HG02938 (cell line): ENCODE measurements around the gene DDIT4L.
"Not testable (repeated sequence)": the region's sequence is repeated elsewhere in the genome, so short reads cannot be mapped to it uniquely, and the experiment has no call there.

ENCODE experiments used
- ATAC-seq: cut with Tn5 transposase; IDR thresholded peaks from one replicate; pipeline ENCODE4 v1.9.1; 2021; ENCODE audit warnings: mild to moderate bottlenecking, moderate library complexity; ENCODE audit not compliant: unreplicated experiment

The DDIT4L gene

GRCh38 chr4:100166297-100167039 is 23.8 kb downstream of the DDIT4L start:
- no peak for ATAC-seq

GRCh38 chr4:100165809-100166208 is 24.5 kb downstream of the DDIT4L start:
- ATAC-seq: no peak

GRCh38 chr4:100164808-100165760 is 25.2 kb downstream of the DDIT4L start:
- no peak for ATAC-seq

- ATAC-seq: peak; percentile 79
Observed at GRCh38 chr4:100162027-100162685, 28.1 kb downstream of the DDIT4L start.

- ATAC-seq: no peak
Observed at GRCh38 chr4:100149190-100149589, 41.1 kb downstream of the DDIT4L start.

- ATAC-seq: no peak
Observed at GRCh38 chr4:100147684-100148083, 42.6 kb downstream of the DDIT4L start.

GRCh38 chr4:100147198-100147597 is 43.1 kb downstream of the DDIT4L start:
- ATAC-seq: no peak

- ATAC-seq: no peak
Observed at GRCh38 chr4:100146756-100147155, 43.5 kb downstream of the DDIT4L start.

GRCh38 chr4:100137320-100137719 is 52.9 kb downstream of the DDIT4L start:
- ATAC-seq: not testable (repeated sequence)
